Prostate gland (tissue), 2 donors: ENCODE results near the gene MYH8.

Experiments used
- POLR2AphosphoS5 ChIP-seq: sonication (generic); formaldehyde crosslinking; IDR thresholded peaks from one replicate; pipeline ENCODE4 v1.6.1; 2017; ENCODE audit warnings: antibody characterized with exemption
- TF ChIP-seq, protein P1 (sequence below), 4 experiments: fragments of 200-600 bp in 2 of 4; fragments of 450-650 bp in 2 of 4; sonication (generic) in 2 of 4; IDR thresholded peaks; 1 replicate in 3 of 4; 2 replicates in 1 of 4; pipeline ENCODE4 v1.5.1; 2016 to 2019; ENCODE audit warnings: antibody characterized with exemption in 4 of 4, mild to moderate bottlenecking in 2 of 4, moderate library complexity in 2 of 4

DNA sequence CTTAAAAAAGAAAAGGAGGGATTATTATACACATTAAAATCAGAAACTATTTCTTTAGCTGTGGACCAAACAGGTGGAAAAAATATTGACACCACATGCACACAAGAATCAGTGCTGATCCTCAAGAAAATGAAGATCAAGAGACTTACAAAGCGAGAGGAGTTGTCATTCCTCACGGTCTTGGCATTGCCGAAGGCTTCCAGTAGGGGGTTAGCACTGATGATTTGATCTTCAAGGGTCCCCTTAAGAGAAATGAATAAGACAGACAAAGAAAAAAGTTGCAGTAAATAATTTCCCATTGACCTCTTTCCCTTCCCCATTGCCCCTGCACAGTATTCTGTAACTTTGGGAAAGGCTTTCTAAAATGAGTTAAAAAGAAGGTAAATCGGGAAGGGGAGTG, 41.7 kb upstream of the MYH8 start:
- TF ChIP-seq, protein P1, sequence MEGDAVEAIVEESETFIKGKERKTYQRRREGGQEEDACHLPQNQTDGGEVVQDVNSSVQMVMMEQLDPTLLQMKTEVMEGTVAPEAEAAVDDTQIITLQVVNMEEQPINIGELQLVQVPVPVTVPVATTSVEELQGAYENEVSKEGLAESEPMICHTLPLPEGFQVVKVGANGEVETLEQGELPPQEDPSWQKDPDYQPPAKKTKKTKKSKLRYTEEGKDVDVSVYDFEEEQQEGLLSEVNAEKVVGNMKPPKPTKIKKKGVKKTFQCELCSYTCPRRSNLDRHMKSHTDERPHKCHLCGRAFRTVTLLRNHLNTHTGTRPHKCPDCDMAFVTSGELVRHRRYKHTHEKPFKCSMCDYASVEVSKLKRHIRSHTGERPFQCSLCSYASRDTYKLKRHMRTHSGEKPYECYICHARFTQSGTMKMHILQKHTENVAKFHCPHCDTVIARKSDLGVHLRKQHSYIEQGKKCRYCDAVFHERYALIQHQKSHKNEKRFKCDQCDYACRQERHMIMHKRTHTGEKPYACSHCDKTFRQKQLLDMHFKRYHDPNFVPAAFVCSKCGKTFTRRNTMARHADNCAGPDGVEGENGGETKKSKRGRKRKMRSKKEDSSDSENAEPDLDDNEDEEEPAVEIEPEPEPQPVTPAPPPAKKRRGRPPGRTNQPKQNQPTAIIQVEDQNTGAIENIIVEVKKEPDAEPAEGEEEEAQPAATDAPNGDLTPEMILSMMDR (IDR thresholded peaks at IDR 0.05) = no peak
- no peak for TF ChIP-seq POLR2AphosphoS5
